GM18951 (cell line): ENCODE data around the gene PMEL.

Source experiments
- POLR2A ChIP-seq: IDR thresholded peaks from 4 replicates; pipeline ENCODE4 v1.6.1; 2011; ENCODE audit warnings: mild to moderate bottlenecking; ENCODE audit not compliant: insufficient read length, insufficient read depth; ENCODE audit errors: extremely low read depth
- in situ Hi-C: fragments of 300-500 bp; cut with MboI; formaldehyde crosslinking; loops from one replicate; pipeline ENCODE4 v1.12.0; 2022; ENCODE audit warnings: low sequenced_read_pairs, mixed read lengths, inconsistent platforms; ENCODE audit not compliant: unreplicated experiment

PMEL gene

DNA sequence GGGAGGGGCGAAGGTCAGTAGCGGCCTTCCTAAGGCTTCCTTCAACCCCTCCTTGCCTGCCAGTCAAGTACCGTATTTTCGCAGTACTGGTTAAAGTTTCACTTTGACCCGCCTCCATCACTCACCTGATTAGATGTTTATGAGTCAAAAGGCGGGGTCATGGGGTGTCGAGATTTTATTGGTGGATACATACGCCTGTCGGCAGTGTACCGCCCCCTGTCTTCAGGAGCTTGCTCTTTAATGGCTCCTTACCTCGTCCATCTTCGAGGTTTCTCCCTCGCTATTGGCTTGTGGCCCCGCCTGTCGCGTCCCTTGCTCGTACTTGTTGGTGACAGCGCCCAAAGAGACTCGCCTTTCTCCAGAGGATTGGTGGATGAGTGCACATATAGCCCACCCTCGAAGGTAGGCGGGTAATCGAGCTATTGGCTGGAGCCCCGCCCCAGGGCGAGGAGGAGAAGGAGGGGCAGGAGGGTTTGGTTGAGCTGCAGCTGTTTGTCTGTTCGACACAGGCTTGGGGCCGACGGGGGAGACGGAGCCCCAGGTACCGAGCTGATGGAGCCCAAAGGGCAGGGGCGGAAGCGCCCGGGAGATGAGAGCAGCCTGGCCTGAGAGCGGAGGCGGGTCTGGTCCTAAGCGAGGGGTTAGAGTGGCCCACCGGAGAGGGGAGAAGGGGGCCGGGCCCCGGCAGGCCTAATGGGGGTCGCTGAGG is 7.9 kb upstream of the PMEL start, which contains the start of gene RAB5B:
RAB5B (plus strand) TSS at position 480 of the 709 bp plus-strand sequence. CDS start 12,883 bp downstream, outside the sequence.
- in situ Hi-C loops, result no loop called here

DNA sequence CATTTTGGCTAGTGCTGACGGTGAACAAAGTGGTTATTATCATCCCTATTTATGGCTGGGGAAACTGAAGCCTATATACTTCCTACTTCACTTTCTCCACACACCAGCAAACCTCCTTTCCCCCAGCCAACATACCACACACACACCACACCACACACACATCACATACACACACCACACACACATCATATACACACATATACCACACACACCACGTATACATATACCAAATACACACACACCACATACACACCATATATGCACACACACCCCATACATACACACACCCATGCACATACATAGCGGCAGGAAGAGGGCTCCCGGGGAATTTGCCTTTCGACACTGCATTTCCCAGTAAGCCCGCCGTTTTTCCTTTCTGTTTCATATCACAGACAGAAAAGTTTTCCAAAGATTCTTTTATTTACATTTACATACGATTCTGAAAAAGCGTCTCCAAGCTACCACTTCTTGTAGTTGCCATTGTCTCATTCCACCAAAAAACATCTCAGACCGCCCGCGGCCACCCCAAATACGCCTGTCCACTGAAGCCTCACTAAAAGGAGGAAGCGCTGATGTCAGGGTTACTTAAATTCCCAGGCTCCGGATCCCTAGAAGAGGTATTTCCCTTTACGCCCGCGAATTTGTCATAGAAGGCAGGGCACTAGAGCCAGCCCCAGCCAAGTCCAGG is 7.2 kb upstream of the PMEL start:
- TF ChIP-seq POLR2A, result no peak

More for the DNA sequence above, 7.9 kb upstream of the PMEL start, which contains the start of gene RAB5B:
- peak; percentile 87 for TF ChIP-seq POLR2A

DNA sequence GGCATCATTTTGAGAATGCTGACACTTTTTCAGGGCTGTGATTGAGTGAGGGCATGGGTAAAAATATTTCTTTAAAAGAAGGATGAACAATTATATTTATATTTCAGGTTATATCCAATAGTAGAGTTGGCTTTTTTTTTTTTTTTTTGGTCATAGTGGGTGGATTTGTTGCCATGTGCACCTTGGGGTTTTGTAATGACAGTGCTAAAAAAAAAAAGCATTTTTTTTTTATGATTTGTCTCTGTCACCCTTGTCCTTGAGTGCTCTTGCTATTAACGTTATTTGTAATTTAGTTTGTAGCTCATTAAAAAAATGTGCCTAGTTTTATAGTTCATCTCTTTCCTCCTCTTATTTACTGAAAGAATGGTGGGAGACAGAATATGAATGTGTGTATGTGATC is 6.6 kb upstream of the PMEL start:
- in situ Hi-C loops, result no loop called here
- no peak for TF ChIP-seq POLR2A

More for the DNA sequence above, 7.2 kb upstream of the PMEL start:
- in situ Hi-C loops, result no loop called here

DNA sequence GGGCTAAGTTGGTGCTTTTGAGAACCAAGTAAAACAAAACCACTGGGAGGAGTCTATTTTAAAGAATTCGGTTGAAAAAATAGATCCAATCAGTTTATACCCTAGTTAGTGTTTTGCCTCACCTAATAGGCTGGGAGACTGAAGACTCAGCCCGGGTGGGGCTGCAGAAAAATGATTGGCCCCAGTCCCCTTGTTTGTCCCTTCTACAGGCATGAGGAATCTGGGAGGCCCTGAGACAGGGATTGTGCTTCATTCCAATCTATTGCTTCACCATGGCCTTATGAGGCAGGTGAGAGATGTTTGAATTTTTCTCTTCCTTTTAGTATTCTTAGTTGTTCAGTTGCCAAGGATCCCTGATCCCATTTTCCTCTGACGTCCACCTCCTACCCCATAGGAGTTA is 6.2 kb upstream of the PMEL start:
- in situ Hi-C loops, result no loop called here
- no peak for TF ChIP-seq POLR2A

DNA sequence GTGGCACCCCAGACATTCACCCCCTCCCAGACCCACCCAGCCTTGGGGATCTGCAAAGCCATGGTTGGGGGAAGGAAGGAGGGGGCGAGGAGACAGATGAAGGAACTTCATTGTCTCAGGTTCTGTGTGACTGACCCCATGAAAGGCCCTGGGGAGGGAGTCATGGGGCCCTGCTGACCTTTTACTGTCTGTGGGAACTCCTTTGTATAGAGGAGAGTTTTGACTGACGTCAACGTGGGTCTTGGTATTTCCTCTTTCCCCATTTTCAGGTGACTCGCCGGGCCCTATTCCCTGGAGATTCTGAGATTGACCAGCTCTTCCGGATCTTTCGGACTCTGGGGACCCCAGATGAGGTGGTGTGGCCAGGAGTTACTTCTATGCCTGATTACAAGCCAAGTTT is 4.9 kb upstream of the PMEL start:
- in situ Hi-C loops, result no loop called here
- no peak for TF ChIP-seq POLR2A

DNA sequence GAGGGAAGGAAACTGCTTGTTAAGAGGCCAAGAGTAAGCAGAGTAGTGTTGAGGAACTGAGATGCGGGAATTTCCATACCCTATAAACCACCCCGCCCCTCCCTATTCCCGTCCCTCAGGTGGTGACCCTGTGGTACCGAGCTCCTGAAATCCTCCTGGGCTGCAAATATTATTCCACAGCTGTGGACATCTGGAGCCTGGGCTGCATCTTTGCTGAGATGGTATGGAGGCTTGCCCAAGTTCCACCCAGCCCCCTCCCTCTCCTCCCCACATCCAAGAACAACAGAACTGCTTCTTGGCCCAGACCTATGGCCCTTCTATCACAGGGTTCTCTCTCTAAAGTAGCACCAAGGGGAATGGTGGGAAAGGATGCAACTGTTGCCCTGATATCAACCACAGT is 3.5 kb upstream of the PMEL start:
- TF ChIP-seq POLR2A, result no peak
- in situ Hi-C loops, result no loop called here

DNA sequence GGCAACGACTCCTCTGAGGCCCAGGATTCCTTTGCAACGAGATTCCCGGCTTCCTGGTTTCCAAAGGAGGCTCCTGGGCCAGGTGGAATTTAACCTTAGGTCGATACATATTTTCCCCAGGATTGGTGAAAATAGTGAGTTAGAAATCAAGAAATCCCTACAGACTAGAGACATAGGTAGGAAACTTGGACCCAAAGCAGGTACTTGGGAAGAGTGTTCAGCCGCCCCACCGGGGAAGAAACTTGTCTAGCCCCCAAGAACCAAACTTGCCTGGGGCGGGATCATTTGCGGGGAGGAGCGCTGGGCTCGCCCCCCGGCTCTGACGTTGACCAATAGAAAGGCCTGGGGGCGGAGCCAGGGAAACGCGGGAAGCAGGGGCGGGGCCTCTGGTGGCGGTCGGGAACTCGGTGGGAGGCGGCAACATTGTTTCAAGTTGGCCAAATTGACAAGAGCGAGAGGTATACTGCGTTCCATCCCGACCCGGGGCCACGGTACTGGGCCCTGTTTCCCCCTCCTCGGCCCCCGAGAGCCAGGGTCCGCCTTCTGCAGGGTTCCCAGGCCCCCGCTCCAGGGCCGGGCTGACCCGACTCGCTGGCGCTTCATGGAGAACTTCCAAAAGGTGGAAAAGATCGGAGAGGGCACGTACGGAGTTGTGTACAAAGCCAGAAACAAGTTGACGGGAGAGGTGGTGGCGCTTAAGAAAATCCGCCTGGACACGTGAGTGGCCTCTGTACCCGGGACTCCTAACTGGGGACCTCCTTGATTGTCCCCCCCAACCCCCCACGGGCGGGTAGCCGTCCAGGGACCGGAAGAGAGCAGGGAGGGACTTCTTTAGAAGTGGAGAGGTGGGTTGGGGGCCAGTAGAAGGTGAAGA is 803 bp upstream of the PMEL start, which contains the start of gene CDK2:
CDK2 (plus strand) TSS at position 423 of the 874 bp plus-strand sequence; CDS start at position 602, 179 bp downstream.
- in situ Hi-C loops, result no loop called here
- peak; percentile 81 for TF ChIP-seq POLR2A

DNA sequence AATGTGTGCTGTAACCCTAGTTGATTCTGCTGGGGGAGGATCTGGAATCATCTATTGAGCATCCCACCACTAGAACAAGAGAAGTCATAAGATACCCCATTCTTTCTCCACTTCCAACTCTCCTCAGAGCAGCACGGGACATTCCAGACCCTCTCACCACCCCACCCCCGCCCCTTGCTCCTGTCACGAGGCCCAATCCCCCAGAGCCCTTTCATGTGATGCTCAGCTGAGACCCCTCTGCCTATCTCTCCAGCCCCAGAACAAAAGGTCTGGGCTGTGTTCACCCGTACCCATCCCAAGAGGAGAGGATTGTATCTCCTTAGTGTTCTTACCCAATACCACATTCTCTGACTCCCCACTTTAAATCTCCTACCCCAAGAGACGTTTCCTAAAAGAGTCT is 602 bp downstream of the PMEL start:
- TF ChIP-seq POLR2A, result no peak
- in situ Hi-C loops, result no loop called here

DNA sequence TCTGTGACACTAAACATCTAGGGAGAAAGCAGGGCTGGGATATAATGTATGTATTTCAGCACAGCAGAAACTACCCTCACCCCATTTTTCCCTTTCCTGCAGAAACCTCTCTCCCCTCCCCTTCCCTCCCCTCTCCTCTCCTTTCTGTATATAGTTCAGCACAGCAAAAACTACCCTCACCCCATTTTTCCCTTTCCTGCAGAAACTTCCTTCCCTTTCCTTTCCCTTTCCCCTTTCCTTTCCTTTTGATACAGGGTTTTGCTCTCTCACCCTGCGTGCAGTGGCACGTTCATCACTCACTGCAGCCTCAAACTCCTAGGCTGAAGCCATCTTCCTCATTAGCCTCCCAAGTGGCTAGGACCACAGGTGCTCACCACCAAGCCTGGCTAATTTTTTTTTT is 2.1 kb downstream of the PMEL start:
- in situ Hi-C loops, result no loop called here
- TF ChIP-seq POLR2A, result no peak

DNA sequence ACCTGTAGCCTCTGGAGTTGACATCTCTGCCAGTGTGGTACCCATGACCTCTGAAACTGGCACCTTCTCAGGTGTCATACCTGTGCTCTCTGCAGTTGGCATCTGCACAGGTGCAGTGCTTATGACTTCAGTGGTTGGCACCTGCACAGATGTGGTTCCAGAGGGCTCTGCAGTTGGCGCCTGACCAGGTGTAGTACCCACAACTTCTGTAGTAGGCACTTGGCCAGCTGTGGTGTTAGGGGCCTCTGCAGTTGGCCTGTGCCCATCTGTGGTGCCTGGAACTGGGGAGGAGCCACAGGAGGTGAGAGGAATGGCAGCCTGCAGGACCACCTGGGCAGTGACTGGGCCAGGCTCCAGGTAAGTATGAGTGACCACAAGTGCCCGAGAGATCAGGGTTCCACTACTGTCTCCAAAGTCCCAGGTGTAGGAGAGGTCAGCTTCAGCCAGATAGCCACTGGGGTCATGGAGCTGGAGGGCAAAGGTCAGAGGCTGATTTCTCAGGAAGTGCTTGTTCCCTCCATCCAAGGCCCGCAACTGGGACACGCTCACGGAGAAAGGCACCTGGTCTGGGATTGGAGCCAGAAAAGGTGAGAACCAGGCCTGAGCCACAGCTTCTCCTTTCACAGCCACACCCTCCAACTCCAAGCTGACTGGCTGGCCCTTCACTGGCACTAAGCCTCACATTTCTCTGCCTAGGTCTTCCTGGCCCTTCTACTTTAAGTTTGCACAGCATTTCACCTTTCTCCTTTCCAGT is 8.6 kb downstream of the PMEL start:
- in situ Hi-C loops, result no loop called here

DNA sequence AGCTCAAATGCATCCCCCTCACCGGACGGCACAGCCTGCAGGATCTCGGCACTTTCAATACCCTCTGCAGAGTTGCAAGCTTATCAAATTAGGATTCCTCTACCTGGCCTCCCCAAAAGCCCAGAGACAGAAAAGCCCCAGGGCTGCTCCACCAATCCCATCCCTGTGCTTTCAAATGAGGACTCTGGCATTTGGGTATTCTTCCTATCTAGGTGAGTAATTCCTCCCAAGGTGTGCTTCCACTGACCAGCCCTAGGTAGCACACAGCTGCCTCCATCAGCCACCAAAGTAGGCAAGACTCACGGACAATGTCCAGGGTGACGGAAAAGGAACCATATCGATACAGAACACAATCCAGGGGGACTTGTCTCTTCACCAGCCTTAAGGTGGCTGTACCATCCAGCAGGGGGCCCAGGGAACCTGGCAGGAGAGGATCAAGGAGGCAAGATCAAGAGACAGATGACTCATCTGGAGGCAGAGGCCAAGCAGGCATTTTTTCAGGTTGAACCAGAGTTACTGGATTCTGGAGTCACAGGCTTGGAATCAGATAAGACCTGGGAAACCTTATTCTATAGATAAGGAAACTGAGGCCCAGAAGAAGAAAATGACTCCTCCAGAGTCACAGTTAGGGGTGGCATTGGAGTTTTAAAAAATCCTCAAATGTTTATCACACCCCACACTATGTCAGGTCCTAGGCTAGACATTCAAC is 9.9 kb downstream of the PMEL start:
- no peak for TF ChIP-seq POLR2A
- in situ Hi-C loops, result no loop called here

More for the DNA sequence above, 8.6 kb downstream of the PMEL start:
- no peak for TF ChIP-seq POLR2A

DNA sequence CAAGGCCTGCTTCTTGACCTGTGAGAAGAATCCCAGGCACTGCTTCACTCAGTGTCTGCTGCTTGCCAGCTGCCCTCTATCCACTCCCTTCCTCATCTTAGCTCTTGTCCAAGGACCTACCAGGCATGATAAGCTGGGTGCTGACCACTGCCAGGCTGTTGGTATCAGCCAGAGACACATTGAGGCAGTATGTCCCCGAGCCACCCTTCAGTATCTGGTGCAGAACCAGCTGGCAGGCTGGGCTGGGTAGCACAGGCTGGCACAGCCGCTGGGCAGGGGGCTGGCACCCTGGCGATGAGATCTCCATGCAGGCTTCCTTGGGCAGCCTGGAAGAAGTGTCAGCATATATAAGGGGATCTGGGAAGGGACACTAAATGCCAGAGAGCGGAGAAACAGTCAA is 10.5 kb downstream of the PMEL start:
- no peak for TF ChIP-seq POLR2A
- in situ Hi-C loops, result no loop called here
